DND-41 (cell line): ENCODE measurements around the gene PAK3.

Experiments used
- ATAC-seq: fragments of 200-7000 bp; cut with Tn5 transposase; 3 replicates; pipeline ENCODE4 v1.9.1; 2021; ENCODE audit warnings: low read depth; ENCODE audit not compliant: insufficient read depth
- DNase-seq: peaks from one replicate; pipeline ENCODE4 v3.0.0-alpha.2; 2020
- H2AFZ ChIP-seq: 2 replicates; pipeline ENCODE4 v1.6.0; 2012; ENCODE audit warnings: low read depth, low read length
- H3K27ac ChIP-seq: 2 replicates; pipeline ENCODE4 v1.5.1; 2012; ENCODE audit warnings: low read length, inconsistent platforms
- H3K27me3 ChIP-seq: fragments of 200-600 bp; sonication (generic); 2 replicates; pipeline ENCODE4 v1.6.0; 2012; ENCODE audit warnings: low read length, mild to moderate bottlenecking, inconsistent platforms; ENCODE audit not compliant: insufficient read depth, poor library complexity
- H3K36me3 ChIP-seq: 2 replicates; pipeline ENCODE4 v1.5.1; 2012; ENCODE audit warnings: low read length, inconsistent platforms; ENCODE audit not compliant: insufficient read depth
- H3K4me1 ChIP-seq: 2 replicates; pipeline ENCODE4 v1.5.1; 2012; ENCODE audit warnings: mild to moderate bottlenecking, low read length; ENCODE audit not compliant: insufficient read depth
- H3K4me2 ChIP-seq: 2 replicates; pipeline ENCODE4 v1.6.0; 2012; ENCODE audit warnings: mild to moderate bottlenecking, moderate library complexity, low read length, inconsistent platforms; ENCODE audit not compliant: insufficient read depth
- H3K4me3 ChIP-seq, 2 experiments: fragments of 200-600 bp in 1 of 2; shearing (Covaris generic) in 1 of 2; 2 replicates each; pipeline ENCODE4 v1.5.1; 2012 to 2016; ENCODE audit warnings: inconsistent platforms in 2 of 2, low read length in 2 of 2, mild to moderate bottlenecking in 2 of 2, low read depth in 1 of 2, moderate library complexity in 1 of 2
- H3K79me2 ChIP-seq: 2 replicates; pipeline ENCODE4 v1.6.0; 2012; ENCODE audit warnings: low read length, inconsistent platforms; ENCODE audit not compliant: insufficient read depth
- H3K9ac ChIP-seq: 2 replicates; pipeline ENCODE4 v1.6.0; 2012; ENCODE audit warnings: low read depth, mild to moderate bottlenecking, inconsistent platforms, low read length, moderate library complexity
- H3K9me3 ChIP-seq: 2 replicates; pipeline ENCODE4 v1.5.1; 2012; ENCODE audit warnings: low read length, moderate library complexity, mild to moderate bottlenecking, inconsistent platforms; ENCODE audit not compliant: insufficient read depth, severe bottlenecking
- H4K20me1 ChIP-seq: 2 replicates; pipeline ENCODE4 v1.6.0; 2012; ENCODE audit warnings: low read length; ENCODE audit not compliant: insufficient read depth
- EZH2 ChIP-seq: IDR thresholded peaks from 3 replicates; pipeline ENCODE4 v1.6.1; 2012; ENCODE audit warnings: borderline replicate concordance, low read depth, mild to moderate bottlenecking, moderate library complexity, low read length, inconsistent platforms; ENCODE audit not compliant: severe bottlenecking
- TF ChIP-seq, protein P1 (sequence below): IDR thresholded peaks from 2 replicates; pipeline ENCODE4 v1.5.1; 2012; ENCODE audit warnings: borderline replicate concordance, low read length, moderate library complexity, mild to moderate bottlenecking; ENCODE audit not compliant: poor library complexity, severe bottlenecking; ENCODE audit errors: extremely low read depth

PAK3 gene

DNA sequence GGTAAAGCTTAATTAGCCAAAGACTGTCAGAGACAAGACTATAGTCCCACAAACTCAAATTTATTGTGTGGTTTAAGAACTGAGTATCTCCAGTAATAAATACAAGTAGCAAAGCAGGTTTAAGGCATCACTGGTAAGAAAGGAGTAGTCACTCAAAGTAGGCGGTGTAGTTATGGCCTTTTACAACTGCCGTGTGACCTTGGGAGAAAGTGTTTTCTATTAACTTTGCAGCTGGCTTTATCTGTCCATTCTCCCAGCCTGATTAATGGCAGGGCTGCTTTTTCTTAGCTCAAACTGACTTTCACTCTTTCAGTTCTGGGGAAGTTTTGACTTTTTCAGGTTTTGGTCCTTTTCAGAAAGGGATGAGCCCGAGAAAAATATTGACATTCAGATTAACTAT, 7.4 kb upstream of the PAK3 start:
- ATAC-seq, result no peak

DNA sequence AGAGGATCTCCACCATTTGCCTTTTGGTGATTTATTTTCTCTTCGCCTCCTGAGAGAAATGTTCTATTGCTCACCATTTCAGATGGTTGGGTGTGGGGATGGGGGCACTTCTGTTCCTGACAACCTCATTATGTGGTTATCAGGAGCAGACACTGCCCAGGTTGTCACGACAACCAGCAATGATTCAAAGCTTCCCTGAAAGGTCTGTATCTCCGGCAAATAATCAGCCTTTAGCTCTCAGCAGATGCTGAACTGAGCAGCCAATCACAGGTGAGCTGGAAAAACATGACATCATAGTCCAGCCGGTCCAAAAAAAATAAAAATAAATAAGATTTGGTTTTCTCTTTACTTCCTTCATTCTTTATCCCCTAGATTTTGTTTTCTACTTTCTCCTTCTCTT, 5.5 kb upstream of the PAK3 start:
- H2AFZ ChIP-seq, result no peak overlapping the region
- no peaks in the 10 kb centered on the region for H3K4me1 ChIP-seq
- H3K9ac ChIP-seq, result no peak overlapping the region
- no peaks in the 10 kb centered on the region for H4K20me1 ChIP-seq
- no peaks in the 10 kb centered on the region for H3K79me2 ChIP-seq
- no peak for ATAC-seq
- no peaks in the 10 kb centered on the region for H3K27me3 ChIP-seq
- no peaks in the 10 kb centered on the region for H3K36me3 ChIP-seq
- H3K4me3 ChIP-seq, result no peak overlapping the region
- TF ChIP-seq, protein P1, sequence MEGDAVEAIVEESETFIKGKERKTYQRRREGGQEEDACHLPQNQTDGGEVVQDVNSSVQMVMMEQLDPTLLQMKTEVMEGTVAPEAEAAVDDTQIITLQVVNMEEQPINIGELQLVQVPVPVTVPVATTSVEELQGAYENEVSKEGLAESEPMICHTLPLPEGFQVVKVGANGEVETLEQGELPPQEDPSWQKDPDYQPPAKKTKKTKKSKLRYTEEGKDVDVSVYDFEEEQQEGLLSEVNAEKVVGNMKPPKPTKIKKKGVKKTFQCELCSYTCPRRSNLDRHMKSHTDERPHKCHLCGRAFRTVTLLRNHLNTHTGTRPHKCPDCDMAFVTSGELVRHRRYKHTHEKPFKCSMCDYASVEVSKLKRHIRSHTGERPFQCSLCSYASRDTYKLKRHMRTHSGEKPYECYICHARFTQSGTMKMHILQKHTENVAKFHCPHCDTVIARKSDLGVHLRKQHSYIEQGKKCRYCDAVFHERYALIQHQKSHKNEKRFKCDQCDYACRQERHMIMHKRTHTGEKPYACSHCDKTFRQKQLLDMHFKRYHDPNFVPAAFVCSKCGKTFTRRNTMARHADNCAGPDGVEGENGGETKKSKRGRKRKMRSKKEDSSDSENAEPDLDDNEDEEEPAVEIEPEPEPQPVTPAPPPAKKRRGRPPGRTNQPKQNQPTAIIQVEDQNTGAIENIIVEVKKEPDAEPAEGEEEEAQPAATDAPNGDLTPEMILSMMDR, result no peak
- TF ChIP-seq EZH2, result no peak
- no peak overlapping the region for H3K4me2 ChIP-seq
- no peak overlapping the region for H3K27ac ChIP-seq
- no peaks in the 10 kb centered on the region for H3K9me3 ChIP-seq
- no peak for DNase-seq

More for the DNA sequence above, 7.4 kb upstream of the PAK3 start:
- no peaks in the 10 kb centered on the region for H3K79me2 ChIP-seq
- H3K4me3 ChIP-seq, result no peak overlapping the region
- H3K4me1 ChIP-seq, result no peaks in the 10 kb centered on the region
- H3K27ac ChIP-seq, result no peak overlapping the region
- no peak for DNase-seq
- H3K9ac ChIP-seq, result no peak overlapping the region
- no peaks in the 10 kb centered on the region for H4K20me1 ChIP-seq
- no peaks in the 10 kb centered on the region for H3K27me3 ChIP-seq
- H3K36me3 ChIP-seq, result no peaks in the 10 kb centered on the region
- no peak overlapping the region for H3K4me2 ChIP-seq
- no peaks in the 10 kb centered on the region for H3K9me3 ChIP-seq
- no peak overlapping the region for H2AFZ ChIP-seq
- no peak for TF ChIP-seq EZH2
- TF ChIP-seq, protein P1, result no peak

DNA sequence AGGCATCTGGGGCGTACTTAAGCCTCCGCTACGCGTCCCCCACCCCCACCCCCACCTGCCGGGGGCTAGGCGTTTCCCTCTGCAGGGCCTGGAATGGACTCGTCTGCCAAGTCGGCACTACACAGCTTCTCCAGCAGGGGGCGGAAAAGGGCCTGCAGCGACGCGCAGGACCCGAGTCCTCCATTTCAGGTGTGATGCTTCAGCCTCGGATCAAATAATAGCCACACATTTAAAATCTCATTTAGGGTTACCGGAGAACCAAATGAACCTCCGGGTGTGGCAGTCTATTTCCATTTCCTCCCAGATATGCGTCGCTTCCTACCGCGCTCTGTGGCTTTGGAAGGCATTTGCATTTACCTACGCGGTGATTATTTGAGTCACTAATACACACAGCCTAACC, 2.9 kb downstream of the PAK3 start:
- H2AFZ ChIP-seq, result no peak overlapping the region
- H3K27ac ChIP-seq, result no peak overlapping the region
- peak; percentile 41 for DNase-seq
- peak; percentile 44; the same call in 1 of the 3 replicates for ATAC-seq
- TF ChIP-seq, protein P1, result peak; percentile 61
- TF ChIP-seq EZH2, result no peak
- no peaks in the 10 kb centered on the region for H3K27me3 ChIP-seq
- no peaks in the 10 kb centered on the region for H4K20me1 ChIP-seq
- no peaks in the 10 kb centered on the region for H3K4me1 ChIP-seq
- no peak overlapping the region for H3K9ac ChIP-seq
- H3K79me2 ChIP-seq, result no peaks in the 10 kb centered on the region
- no peaks in the 10 kb centered on the region for H3K9me3 ChIP-seq
- no peak overlapping the region for H3K4me2 ChIP-seq
- no peak overlapping the region for H3K4me3 ChIP-seq
- H3K36me3 ChIP-seq, result no peaks in the 10 kb centered on the region

DNA sequence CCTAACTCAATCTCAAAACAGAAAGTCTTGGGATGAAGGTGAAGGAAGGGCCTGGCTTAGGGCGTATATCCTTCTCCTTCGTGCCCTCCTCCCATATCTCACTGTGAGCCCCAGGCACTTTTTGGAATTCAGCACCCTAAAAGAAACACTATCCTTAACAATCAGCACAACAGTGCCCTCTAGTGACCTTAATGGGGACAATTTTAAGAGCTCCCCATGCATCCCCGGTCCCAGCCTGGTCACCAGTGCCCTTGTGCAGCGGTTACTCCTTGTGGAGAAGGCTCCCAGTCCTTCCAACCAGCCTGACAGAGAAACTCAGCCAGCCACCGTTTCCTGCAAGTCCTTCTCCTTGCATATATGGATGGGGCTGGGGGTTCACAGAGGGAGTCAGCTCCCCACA, 4.2 kb downstream of the PAK3 start:
- H3K9me3 ChIP-seq, result no peaks in the 10 kb centered on the region
- H3K27me3 ChIP-seq, result no peaks in the 10 kb centered on the region
- ATAC-seq (peak; percentile 67; the same call in 1 of the 3 replicates), DNase-seq (peak; percentile 4)
- H3K4me2 ChIP-seq, result no peak overlapping the region
- no peaks in the 10 kb centered on the region for H3K4me1 ChIP-seq
- H2AFZ ChIP-seq, result no peak overlapping the region
- H3K27ac ChIP-seq, result no peak overlapping the region
- TF ChIP-seq, protein P1, result peak; percentile 55
- TF ChIP-seq EZH2, result no peak
- no peak overlapping the region for H3K4me3 ChIP-seq
- H3K36me3 ChIP-seq, result no peaks in the 10 kb centered on the region
- no peak overlapping the region for H3K9ac ChIP-seq
- no peaks in the 10 kb centered on the region for H4K20me1 ChIP-seq
- H3K79me2 ChIP-seq, result no peaks in the 10 kb centered on the region
